HepG2 (cell line): Measurements from ENCODE around the gene OST4. TPM values are rescaled to one million over a fixed set of nuclear protein-coding genes. Genes with fewer than 3 reads are reported as not detected.

Source experiments
- EEA1 ChIP-seq: sonication (generic); formaldehyde crosslinking; IDR thresholded peaks from 2 replicates; pipeline ENCODE4 v1.5.1; 2020; ENCODE audit warnings: mild to moderate bottlenecking, missing genetic modification reagents, borderline replicate concordance
- FOXJ3 ChIP-seq: sonication (generic); formaldehyde crosslinking; IDR thresholded peaks from 2 replicates; pipeline ENCODE4 v1.4.0; 2020; ENCODE audit warnings: missing genetic modification reagents, mild to moderate bottlenecking, borderline replicate concordance
- GLI4 ChIP-seq: sonication (generic); formaldehyde crosslinking; IDR thresholded peaks from 2 replicates; pipeline ENCODE4 v1.5.1; 2020; ENCODE audit warnings: missing genetic modification reagents, mild to moderate bottlenecking, moderate library complexity, borderline replicate concordance
- HNF4A ChIP-seq: sonication (generic); formaldehyde crosslinking; IDR thresholded peaks from 2 replicates; pipeline ENCODE4 v1.4.0; 2020; ENCODE audit warnings: missing genetic modification reagents
- NFKB2 ChIP-seq: sonication (generic); formaldehyde crosslinking; IDR thresholded peaks from 2 replicates; pipeline ENCODE4 v1.4.0; 2020; ENCODE audit warnings: missing genetic modification reagents, borderline replicate concordance
- SMC3 ChIP-seq: IDR thresholded peaks from 2 replicates; pipeline ENCODE4 v1.6.1; 2011; ENCODE audit warnings: low read length, improper control_type of control experiment
- TRIM22 ChIP-seq: fragments of 450-650 bp; IDR thresholded peaks from 2 replicates; pipeline ENCODE4 v1.6.1; 2017
- WIZ ChIP-seq: sonication (generic); formaldehyde crosslinking; IDR thresholded peaks from 2 replicates; pipeline ENCODE4 v1.5.1; 2020; ENCODE audit warnings: mild to moderate bottlenecking, missing genetic modification reagents
- ZBTB1 ChIP-seq: sonication (generic); formaldehyde crosslinking; IDR thresholded peaks from 2 replicates; pipeline ENCODE4 v1.4.0; 2020; ENCODE audit warnings: missing genetic modification reagents, borderline replicate concordance
- ZBTB2 ChIP-seq: sonication (generic); formaldehyde crosslinking; IDR thresholded peaks from 2 replicates; pipeline ENCODE4 v1.8.0; 2022; ENCODE audit warnings: low read depth, missing genetic modification reagents
- ZBTB49 ChIP-seq: sonication (generic); formaldehyde crosslinking; IDR thresholded peaks from 2 replicates; pipeline ENCODE4 v1.4.0; 2020; ENCODE audit warnings: missing genetic modification reagents, borderline replicate concordance
- ZNF230 ChIP-seq: sonication (generic); formaldehyde crosslinking; IDR thresholded peaks from 2 replicates; pipeline ENCODE4 v1.4.0; 2020; ENCODE audit warnings: mild to moderate bottlenecking, missing genetic modification reagents
- ZSCAN20 ChIP-seq: sonication (generic); formaldehyde crosslinking; IDR thresholded peaks from 2 replicates; pipeline ENCODE4 v1.4.0; 2020; ENCODE audit warnings: missing genetic modification reagents, mild to moderate bottlenecking, borderline replicate concordance
- polyA plus RNA-seq, 8 experiments: library from polyadenylated mRNA; depleted of rRNA in 3 of 8; stranded (reverse) in 7 of 8; unstranded in 1 of 8; fragments of >200 nt; fragmentation: Illumina TruSeq in 4 of 8; extraction: Trizol in 4 of 8; gene quantifications; 2 replicates each; pipeline versions ENCODE4 v1.2.1 to v1.2.3, GENCODE V29; 2011 to 2016; ENCODE audit warnings: low read depth in 4 of 8, missing spikeins in 1 of 8, mixed read lengths in 1 of 8; ENCODE audit not compliant: insufficient read depth in 1 of 8
- total RNA-seq, 5 experiments: library from RNA; depleted of rRNA; stranded (reverse); fragments of >200 nt; fragmentation: Illumina TruSeq; extraction: Trizol; gene quantifications; 2 replicates each; pipeline ENCODE4 v1.2.3, GENCODE V29; 2016; ENCODE audit warnings: low read depth in 1 of 5
- TF ChIP-seq, protein P1 (sequence below): sonication (generic); formaldehyde crosslinking; IDR thresholded peaks from 2 replicates; pipeline ENCODE4 v1.5.1; 2020; ENCODE audit warnings: mild to moderate bottlenecking, missing genetic modification reagents, borderline replicate concordance
- TF ChIP-seq, protein P2 (sequence below): IDR thresholded peaks from 2 replicates; pipeline ENCODE4 v1.6.1; 2016; ENCODE audit warnings: missing biosample characterization, missing genetic modification reagents, low read depth
- TF ChIP-seq, protein P3 (sequence below): fragments of 450-650 bp; IDR thresholded peaks from 2 replicates; pipeline ENCODE4 v1.6.1; 2017; ENCODE audit warnings: mild to moderate bottlenecking

OST4 gene
- total and polyA plus RNA-seq, 2 of the 13 experiments (the other 11 are each of a cell fraction or from before 2014, with no cell fraction given): 498 to 584 TPM

GRCh38 chr2:27095745-27096651 lies 24.5 kb upstream of the OST4 start (continued):
- TF ChIP-seq GLI4 (CRISPR knock-in tag) (peak; percentile 85; the same call in 1 of the 2 replicates), ZNF230 (CRISPR knock-in tag) (no peak; the same call in 1 of the 2 replicates), ZSCAN20 (CRISPR knock-in tag) (no peak), HNF4A (CRISPR knock-in tag) (peak; percentile 94), NFKB2 (CRISPR knock-in tag) (no peak; the same call in none of the 2 replicates), ZBTB1 (no peak), SMC3 (peak; percentile 41; the same call in 1 of the 2 replicates), ZBTB2 (CRISPR knock-in tag) (peak; percentile 44; the same call in 1 of the 2 replicates), ZBTB49 (CRISPR knock-in tag) (no peak), TRIM22 (no peak), WIZ (CRISPR knock-in tag) (0 out of 2 replicates have a peak, but pooled peaks have one; percentile 9), EEA1 (no peak), FOXJ3 (peak; percentile 97)
- TF ChIP-seq, protein P1, sequence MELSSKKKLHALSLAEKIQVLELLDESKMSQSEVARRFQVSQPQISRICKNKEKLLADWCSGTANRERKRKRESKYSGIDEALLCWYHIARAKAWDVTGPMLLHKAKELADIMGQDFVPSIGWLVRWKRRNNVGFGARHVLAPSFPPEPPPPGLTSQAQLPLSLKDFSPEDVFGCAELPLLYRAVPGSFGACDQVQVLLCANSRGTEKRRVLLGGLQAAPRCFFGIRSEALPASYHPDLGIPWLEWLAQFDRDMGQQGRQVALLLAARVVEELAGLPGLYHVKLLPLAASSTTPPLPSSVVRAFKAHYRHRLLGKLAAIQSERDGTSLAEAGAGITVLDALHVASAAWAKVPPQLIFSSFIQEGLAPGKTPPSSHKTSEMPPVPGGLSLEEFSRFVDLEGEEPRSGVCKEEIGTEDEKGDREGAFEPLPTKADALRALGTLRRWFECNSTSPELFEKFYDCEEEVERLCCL: no peak; the same call in 1 of the 2 replicates
- TF ChIP-seq, protein P2, sequence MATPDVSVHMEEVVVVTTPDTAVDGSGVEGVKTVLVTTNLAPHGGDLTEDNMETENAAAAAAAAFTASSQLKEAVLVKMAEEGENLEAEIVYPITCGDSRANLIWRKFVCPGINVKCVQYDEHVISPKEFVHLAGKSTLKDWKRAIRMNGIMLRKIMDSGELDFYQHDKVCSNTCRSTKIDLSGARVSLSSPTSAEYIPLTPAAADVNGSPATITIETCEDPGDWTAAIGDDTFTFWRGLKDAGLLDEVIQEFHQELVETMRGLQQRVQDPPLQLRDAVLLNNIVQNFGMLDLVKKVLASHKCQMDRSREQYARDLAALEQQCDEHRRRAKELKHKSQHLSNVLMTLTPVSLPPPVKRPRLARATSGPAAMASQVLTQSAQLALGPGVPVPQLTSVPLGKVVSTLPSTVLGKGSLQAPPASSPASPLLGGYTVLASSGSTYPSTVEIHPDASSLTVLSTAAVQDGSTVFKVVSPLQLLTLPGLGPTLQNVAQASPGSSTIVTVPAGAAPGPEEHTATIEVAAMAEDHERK: 0 out of 2 replicates have a peak, but pooled peaks have one; percentile 27
- TF ChIP-seq, protein P3, sequence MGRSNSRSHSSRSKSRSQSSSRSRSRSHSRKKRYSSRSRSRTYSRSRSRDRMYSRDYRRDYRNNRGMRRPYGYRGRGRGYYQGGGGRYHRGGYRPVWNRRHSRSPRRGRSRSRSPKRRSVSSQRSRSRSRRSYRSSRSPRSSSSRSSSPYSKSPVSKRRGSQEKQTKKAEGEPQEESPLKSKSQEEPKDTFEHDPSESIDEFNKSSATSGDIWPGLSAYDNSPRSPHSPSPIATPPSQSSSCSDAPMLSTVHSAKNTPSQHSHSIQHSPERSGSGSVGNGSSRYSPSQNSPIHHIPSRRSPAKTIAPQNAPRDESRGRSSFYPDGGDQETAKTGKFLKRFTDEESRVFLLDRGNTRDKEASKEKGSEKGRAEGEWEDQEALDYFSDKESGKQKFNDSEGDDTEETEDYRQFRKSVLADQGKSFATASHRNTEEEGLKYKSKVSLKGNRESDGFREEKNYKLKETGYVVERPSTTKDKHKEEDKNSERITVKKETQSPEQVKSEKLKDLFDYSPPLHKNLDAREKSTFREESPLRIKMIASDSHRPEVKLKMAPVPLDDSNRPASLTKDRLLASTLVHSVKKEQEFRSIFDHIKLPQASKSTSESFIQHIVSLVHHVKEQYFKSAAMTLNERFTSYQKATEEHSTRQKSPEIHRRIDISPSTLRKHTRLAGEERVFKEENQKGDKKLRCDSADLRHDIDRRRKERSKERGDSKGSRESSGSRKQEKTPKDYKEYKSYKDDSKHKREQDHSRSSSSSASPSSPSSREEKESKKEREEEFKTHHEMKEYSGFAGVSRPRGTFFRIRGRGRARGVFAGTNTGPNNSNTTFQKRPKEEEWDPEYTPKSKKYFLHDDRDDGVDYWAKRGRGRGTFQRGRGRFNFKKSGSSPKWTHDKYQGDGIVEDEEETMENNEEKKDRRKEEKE: no peak
